GOT3 (cell line): Measurements from ENCODE around the gene SMIM11.
"Not testable (repeated sequence)": the region's sequence is repeated elsewhere in the genome, so short reads cannot be mapped to it uniquely, and the experiment has no call there.

Source experiments
- DNase-seq: peaks from one replicate; lab custom pipeline; 2025; ENCODE audit warnings: mixed read lengths; lab: John Stamatoyannopoulos, UW

The SMIM11 gene

GRCh38 chr21:34374940-34375618 is at the start of gene SMIM11:
SMIM11 (plus strand) TSS chr21:34375507; CDS start chr21:34379505, 3,998 bp downstream.
- DNase-seq: not testable (repeated sequence)

- no peak for DNase-seq
These were observed 45.3 kb upstream of the SMIM11 start for GRCh38 chr21:34330055-34330454.

- DNase-seq: no peak
These were observed 43.6 kb upstream of the SMIM11 start for GRCh38 chr21:34331726-34332125.

- DNase-seq: no peak
These were observed 43.0 kb upstream of the SMIM11 start for GRCh38 chr21:34332347-34332746.

GRCh38 chr21:34333121-34333739 is 42.1 kb upstream of the SMIM11 start:
- DNase-seq: no peak

GRCh38 chr21:34335316-34335715 is 40.0 kb upstream of the SMIM11 start:
- DNase-seq: no peak

GRCh38 chr21:34336245-34336644 is 39.1 kb upstream of the SMIM11 start:
- DNase-seq: no peak

- DNase-seq: no peak
These were observed 38.4 kb upstream of the SMIM11 start for GRCh38 chr21:34336756-34337391.

- no peak for DNase-seq
These were observed 37.6 kb upstream of the SMIM11 start for GRCh38 chr21:34337741-34338140.

- DNase-seq: no peak
These were observed 37.1 kb upstream of the SMIM11 start for GRCh38 chr21:34338226-34338625.

- no peak for DNase-seq
These were observed 35.2 kb upstream of the SMIM11 start for GRCh38 chr21:34340061-34340460.

GRCh38 chr21:34342476-34342875 is 32.8 kb upstream of the SMIM11 start:
- DNase-seq: no peak

- DNase-seq: no peak
These were observed 32.0 kb upstream of the SMIM11 start for GRCh38 chr21:34343347-34343746.

- DNase-seq: no peak
These were observed 31.4 kb upstream of the SMIM11 start for GRCh38 chr21:34343838-34344381.

- DNase-seq: no peak
These were observed 30.7 kb upstream of the SMIM11 start for GRCh38 chr21:34344584-34344983.

GRCh38 chr21:34345091-34345871 is 30.0 kb upstream of the SMIM11 start:
- no peak for DNase-seq

GRCh38 chr21:34345892-34346291 is 29.4 kb upstream of the SMIM11 start:
- no peak for DNase-seq

GRCh38 chr21:34348890-34349519 is 26.3 kb upstream of the SMIM11 start:
- no peak for DNase-seq

- DNase-seq: no peak
These were observed 23.5 kb upstream of the SMIM11 start for GRCh38 chr21:34351786-34352241.

- no peak for DNase-seq
These were observed 22.8 kb upstream of the SMIM11 start for GRCh38 chr21:34352556-34352955.

- no peak for DNase-seq
These were observed 22.1 kb upstream of the SMIM11 start for GRCh38 chr21:34353182-34353581.

- DNase-seq: no peak
These were observed 20.5 kb upstream of the SMIM11 start for GRCh38 chr21:34354836-34355235.
